ENCODE measurements around the gene ANK3.

Gene ANK3

DNA sequence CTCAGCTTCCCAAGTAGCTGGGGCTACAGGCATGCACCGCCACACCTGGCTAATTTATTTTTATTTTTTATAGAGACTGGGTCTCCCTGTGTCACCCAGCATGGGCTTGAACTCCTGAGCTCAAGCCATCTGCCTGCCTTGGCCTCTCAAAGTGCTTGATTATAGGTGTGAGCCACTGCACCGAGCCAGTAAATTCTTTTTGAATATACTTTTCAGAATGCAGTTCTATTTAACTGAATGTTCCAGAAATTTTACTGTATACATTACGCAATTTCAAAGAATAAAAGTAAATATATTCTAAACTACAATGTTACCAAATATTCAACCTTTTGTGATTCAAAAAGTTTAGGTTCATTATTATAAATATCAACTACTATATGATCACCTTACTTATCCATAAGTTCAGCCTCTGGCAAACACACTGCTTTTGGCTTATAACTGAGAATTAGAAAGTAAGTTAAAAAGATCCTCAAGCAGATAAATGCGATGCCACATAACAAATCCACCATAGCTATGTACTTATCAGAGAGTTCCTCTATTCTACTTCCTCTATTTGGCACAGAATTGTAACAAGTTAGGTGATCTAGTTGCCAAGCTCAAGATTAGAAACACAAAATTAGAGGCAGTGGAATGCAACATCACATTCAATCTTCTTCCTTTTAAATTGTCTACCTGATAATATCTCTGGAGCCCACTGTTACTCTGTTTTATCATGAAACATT is 118.2 kb downstream of the ANK3 start:
- DNase-seq = no peak

DNA sequence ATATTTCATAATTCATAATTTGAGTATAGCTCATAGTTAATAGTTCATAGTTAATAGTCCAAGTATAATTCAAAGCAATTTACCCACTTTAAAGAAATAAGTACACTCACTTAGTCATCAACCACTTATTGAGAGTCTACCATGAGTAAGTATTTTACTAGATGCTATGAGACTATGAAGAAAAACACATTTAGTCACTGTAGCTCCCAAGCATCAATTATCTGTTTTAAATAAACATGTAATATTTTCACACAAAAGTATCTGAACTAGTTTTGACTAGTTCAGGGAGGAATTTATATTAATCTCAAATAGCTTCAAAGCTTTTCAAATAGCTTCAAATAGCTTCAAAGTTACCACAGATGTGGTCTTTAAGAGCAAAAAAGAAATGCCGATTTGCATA is 119.2 kb downstream of the ANK3 start:
- no peak for DNase-seq

DNA sequence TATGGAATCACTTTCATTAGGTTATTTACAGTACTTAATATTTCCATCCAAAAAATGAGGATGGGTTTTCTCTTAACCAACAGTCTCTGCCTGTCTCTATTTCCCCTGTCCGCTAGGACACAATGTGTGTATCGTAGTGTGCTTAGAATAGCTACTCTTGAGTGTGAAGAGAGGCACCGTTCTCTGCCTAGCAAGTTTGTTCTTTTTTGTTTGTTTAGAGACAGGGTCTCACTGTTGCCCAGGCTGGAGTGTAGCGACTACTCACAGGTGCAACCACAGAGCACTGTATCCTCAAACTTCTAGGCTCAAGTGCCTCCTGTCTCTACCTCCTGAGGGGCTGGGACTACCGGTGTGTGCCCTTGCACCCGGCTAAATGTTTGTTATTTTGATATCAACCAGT is 121.9 kb downstream of the ANK3 start:
- DNase-seq = peak; percentile 6

DNA sequence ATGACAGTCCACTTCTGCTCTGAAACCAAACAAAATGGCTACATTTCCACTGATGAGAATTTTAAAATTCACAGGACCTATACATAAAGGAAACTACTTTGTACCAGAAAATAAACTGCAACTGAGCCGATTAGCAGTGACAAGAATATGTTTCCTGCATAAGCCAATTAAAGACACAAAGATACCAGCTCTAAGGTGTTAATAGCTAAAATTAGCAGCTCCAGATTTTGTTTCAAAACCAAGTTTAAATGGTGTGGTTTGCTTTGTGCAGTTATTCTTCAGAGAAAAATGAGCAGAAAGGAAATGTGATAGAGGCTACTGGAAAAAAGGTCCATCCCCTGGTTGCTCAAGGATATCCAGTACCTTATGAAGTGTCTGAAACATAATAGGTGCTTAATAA is 123.2 kb downstream of the ANK3 start:
- no peak for DNase-seq

DNA sequence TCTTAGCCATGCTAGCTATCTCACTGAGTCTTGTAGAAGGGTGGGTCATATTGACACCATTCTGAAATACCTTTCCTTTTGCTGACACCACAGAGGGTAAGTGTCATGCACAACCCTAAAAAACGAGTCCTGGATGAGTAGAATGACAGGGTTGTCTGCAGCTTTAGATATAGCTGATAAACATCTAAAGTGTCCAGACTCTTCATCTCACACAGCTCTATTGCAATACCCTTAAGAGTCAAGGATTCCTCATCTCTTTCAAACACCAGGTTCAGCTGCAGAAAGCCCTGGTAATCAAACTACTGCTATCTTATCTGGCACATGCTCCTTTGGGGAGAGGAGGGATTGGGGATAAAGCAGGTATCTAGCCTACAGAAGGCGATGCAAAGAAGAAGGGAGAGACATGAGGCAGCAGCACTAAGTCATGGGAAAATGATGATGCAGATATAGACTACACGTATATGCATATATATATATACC is 127.0 kb downstream of the ANK3 start:
- DNase-seq = no peak

DNA sequence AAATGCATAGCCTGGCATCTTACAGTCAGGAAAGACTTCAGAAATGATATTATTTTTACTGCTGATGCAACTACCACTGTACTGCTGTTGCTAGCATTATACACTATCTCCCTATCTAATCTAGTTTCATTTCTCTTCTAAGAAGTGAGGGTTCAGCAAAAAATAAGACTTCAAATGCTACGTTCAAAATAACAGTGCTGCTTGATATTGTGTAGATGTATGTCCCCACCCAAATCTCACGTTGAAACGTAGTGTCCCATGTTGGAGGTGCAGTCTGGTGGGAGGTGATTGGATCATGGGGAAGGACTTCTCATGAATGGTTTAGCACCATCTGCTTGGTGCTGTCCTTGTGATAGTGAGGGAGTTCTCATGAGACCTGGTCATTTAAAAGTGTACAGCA is 129.4 kb downstream of the ANK3 start:
- no peak for DNase-seq

DNA sequence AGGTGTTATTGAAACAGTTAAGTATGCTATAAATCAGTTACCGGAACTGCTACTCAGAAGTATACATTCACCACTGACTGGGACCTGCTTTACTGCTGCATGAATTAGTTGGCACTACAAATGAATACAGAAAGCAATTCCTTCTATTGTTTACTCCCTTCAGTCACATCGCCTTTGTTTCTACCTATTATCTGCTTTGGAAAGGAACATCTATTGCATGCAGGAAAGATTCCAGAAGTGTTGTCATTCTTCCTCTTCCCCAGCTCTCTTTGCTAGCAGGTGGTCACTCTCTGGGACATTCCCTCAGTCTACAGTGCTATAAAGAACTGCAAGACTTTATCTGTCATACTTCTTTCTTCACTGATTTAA is 131.3 kb downstream of the ANK3 start:
- DNase-seq = no peak

DNA sequence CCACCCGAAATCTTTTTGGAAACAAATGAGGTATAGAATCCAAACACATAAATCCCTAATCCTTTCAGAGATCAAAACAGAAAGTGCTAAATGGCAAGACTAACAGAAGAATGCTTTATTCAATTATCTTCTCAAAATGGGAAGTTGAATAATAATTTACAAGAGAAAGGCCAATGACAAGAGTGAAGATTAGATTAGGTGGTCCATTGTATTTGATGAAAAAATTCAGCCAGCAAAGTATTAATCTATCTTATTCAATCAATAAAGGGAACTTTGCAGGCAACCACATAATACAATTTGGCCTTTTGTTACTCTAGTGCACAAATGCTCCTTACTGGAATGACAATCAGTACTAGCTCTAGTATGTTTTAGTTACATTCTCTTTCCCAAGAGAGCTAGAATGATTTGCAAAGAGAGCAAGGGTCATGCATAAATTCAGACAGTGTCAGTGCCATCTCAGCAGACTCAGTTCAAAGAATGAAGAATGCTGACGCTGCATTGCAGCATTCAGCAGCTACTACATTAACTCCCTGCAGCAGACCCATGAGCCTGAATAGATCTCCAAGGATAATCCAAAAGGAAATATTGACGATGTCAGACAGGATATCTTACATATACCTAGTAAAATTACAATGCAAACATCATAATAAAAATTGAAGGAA is 131.8 kb downstream of the ANK3 start:
- DNase-seq = no peak

DNA sequence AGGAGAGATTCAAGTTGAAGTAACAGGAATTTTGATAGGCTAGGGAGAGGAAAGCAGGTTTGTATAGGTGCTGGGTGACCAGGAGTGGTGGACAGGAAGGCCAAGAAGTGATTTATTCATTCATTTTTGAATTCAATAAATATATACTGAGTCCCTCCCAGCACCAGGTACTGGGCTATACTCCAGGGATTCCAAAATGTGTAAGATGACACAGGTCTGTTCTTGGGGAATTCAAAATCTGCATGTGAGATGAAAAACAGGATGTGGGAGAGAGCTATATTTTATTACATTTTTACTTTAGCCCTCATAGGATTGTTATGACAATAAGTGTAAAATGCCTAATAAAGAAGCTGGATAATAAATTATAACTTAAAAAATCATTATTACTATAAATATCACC is 134.9 kb downstream of the ANK3 start:
- DNase-seq = no peak

DNA sequence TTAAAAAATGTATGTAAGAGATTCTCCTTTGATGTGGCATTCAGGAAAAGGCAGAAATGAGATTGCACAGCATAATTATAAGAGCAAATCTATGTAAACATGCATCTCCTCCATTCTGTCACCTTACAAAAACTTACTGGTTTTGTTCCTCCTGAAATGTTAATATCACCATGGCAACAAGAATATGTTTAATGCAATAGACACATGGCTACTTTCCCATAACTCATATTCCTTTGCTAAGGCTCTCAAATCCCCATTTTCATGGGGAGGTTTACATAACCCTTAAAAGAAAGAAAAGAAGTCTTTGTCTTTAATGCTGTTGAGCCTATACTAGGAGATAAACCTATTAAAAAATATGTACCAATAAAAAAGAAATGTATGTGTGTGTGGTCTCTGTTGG is 136.2 kb downstream of the ANK3 start:
- DNase-seq = no peak

DNA sequence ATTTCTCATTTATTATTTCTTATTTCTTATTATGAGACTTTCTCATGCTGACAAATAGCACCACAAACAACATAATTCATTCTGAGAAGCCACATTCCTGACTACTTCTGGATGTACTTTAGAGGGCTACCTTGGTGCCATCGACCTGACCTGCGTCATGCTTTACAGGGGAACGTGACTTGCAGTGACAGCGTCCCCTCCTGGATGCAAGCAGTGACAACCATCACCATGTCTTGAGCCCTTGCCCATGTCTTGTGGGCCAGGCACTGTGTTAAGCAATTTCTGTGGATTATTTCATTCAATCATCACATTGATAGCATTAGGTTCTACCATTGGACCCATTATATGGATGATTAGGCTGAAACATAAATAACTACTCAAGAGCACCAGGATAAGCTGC is 137.0 kb downstream of the ANK3 start:
- DNase-seq = no peak

DNA sequence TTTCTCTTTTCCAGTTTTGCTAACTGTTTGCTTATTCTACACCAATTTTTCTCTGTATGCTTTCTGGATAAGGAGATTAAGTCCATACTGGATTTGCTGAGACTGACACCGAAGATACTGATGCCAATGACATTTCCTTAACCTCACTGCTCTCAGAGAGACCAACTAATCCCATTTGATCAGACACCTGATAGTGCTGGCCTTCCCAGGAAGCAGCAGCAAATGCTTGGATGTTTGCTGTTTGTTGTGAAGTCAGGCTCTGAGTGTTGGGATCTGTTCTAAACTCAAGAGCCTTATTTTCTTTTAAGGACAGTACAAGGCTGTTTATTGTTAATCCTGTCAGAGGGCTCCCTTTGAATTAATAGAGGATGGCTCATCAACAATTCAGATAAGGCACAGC is 143.3 kb downstream of the ANK3 start:
- no peak for DNase-seq

DNA sequence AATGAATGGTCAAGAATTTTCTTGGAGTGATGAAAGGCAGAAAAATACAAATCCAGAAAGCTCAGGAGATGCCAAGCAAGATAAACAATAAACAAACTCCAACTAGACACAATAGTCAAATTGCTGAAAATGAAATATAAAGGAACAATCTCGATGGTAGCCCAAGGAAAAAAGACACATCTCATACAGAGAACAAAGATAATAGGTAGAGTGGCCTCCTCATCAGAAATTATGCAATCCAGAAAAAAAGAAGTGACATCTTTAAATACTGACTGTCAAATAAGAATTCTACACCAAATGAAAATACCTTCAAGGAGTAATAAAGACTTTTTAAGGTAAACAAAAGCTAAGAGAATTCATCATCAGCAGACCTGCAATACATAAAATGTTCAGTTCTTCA is 150.4 kb downstream of the ANK3 start:
- no peak for DNase-seq

DNA sequence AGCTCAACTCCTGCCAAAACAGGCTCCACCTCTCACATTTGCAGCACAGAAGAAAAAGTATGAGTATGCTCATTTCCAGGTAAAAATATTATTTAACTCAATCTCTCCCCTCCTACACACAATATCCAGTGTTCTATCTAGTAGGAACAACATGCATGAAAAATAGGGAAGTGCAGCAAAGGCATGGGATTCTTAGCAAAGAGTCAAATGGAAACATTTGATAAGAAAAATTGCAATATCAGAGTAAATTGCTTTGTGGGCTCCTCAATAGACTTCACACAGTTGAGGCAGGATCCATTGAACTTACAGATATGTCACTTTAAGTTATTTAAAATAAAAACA is 150.9 kb downstream of the ANK3 start:
- no peak for DNase-seq

DNA sequence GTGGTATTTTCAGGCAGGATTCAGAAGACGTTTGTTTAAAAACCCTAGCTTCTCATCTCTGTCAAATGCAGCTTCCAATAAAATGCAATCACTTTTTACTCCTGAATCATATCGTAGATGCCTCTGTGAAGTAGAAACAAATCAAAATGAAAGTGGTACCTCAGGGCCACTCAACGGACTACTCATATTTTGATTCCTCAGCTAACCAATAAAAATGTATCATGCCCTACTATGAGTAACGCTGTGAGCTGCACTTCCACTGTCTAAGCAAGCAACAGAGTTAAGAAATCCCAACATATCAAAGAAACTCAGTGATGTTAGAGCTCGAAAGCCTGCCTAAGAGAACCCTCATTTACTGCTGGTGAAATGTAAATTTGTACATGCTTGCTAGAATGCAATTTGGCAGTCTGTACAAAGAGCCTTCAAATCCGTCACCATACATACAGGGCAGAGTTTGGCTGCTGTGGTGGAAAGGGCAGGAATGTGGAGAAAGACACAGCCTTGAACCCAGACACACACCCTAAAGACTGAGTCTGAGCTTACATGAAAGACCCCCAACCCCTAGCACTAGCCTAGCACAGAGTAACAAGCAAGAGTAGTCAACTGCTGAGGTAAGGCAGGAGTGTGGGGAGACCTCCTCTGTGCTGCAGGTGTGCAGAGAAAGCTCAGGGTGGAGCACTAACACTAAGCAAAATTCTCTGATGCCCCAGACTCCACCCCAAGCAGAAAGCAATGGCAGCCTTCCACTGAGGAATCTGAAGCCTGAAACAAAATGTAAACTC is 151.5 kb downstream of the ANK3 start:
- DNase-seq = peak; percentile 2

DNA sequence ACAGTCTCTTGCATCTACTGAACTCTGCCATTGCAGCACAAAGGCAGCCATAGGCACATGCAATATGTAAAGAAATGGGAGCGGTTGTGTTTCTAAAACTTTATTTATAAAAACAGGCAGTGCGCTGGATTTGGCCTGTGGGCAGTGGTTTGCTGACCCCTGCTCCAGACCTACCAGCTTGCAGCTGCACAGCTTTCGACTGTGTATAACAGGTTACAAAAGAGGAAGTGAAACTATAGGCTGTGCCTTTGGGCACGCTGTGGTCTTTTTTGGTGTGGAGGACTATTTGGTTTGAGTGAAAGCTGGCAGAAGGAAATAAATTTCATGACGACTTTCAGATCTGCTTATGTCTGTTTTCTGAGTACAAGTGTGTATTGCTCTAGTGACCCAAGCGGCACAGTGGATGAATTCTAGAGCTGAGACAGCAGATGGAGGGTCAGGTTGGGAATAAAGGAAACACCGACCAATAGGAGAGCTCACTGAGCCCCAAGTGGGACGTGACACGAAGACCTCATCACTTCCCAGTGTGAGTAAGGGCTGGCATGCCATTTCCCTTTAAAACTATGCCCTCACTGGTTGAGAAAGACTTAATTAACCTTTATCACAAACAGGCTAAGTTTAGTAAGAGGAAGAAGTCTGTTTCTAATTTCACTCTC is 152.7 kb downstream of the ANK3 start:
- DNase-seq = no peak

DNA sequence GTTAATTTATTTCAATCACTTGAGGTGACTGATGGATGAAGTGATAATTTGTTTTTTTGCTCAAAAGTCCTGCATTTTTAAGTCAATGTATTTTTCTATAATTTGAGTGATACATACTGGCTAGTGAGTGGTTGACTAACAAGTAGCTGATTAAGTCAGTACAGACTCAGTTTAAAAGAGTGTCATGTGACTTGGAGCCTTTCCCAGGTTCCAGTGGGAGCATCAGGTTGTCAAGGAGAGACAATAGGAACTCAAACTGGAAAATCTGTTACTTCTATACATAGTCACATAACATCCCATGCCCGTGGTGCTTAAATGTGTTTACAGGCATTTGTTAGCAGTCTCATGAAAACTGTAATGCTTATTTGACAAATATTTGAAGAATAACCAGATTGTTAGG is 154.7 kb downstream of the ANK3 start:
- DNase-seq = peak; percentile 33

DNA sequence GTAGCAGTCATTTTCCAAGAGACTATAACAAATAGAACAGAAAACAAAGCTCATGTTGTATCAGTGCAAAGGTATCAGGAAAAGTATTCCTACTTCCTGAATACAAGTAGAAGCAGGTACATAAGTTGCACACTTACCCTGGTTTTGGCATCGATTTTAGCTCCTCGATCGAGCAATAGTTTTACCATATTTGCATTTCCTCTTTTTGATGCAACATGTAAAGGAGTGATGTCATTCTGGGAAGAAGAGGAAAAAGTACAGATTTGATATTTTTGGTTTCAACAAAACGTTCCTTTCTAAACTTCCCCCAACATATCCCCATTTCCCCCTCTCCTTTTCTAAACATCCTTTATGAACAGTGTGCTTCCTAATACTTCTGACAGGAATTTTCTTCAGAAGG is 155.1 kb downstream of the ANK3 start:
- DNase-seq = no peak

DNA sequence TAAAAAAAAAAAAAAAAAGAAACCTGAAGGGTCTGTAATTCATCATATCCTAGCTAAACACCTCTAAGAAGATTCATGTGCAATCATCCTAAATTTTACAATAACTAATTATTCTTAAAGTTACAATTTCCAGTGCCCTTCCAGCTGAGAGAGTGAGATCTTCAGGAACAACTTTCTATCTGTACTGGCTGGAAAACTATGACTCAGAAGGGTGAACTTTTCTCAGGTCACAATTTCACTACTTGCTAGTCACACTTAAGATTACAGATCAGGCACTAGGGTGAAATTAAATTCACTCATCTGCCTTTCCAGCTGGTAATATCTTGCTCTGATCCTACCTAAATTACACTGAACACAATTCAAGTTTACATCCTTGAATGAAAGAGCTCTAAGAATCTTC is 158.8 kb downstream of the ANK3 start:
- no peak for DNase-seq

DNA sequence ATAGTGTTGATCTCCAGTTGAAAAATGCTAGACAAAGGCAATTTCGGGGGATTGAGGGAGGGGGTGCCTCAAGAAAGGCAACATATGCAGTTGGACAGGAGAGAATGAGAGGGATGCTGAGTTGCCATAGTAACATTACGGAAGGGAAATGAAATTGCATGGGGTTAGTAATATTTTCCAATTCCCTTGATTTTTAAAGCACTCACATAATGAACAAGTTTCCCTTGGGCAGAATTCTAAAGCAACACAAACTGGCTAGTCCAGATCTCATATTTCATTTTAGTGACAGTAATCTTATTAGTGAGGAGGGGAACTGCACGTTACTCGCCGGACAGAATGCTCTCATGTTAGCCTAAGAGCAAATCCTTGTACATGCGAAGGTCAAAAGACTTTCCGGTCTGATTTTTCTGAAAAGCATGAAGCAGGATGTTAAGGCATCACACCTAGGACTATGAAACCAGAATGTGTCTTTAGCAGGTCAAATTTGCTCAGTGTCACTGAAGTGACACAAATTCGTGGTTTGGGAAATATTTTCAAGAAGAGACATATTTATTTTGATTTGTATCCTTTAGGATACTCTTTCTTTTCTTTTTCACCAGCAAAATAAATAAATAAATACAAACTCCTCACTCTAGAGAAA is 165.5 kb downstream of the ANK3 start:
- DNase-seq = no peak

DNA sequence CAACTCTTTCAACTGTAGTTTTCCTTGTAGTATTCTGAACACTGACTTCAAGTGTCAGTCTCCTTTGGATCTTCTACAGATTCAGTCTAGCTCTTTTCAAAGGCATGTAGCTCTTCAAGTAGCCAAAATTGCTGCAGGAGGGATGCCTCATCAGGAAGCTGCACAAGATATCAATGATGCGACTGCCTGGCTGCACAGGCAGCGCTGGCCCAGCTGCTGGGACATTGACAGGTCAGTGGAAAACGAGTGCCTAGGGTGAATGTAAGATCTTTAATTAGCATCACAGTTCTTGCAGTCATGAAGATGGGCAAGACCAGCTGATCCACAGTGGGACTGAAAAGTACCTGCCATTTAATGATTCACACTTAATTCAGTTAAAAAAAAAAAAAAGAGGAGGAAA is 167.6 kb downstream of the ANK3 start:
- DNase-seq = no peak

DNA sequence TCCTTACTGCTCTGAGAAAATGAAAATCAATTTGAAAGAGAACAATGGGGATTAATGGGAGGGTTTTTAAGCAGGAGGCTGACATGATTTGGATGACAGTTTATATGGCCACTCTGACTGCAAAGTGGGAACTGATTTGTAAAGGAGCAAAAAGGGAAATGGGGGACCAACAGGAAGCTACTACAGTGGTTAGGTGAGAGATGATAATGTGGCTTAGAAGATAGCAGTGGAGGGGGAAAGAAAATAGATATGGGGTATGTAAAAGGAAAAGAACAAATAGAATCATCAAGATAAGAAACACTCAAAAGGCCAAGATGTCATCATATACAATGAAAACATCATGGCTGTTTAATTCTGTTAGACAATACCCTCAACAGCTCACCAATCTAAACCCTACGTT is 177.5 kb downstream of the ANK3 start:
- no peak for DNase-seq

DNA sequence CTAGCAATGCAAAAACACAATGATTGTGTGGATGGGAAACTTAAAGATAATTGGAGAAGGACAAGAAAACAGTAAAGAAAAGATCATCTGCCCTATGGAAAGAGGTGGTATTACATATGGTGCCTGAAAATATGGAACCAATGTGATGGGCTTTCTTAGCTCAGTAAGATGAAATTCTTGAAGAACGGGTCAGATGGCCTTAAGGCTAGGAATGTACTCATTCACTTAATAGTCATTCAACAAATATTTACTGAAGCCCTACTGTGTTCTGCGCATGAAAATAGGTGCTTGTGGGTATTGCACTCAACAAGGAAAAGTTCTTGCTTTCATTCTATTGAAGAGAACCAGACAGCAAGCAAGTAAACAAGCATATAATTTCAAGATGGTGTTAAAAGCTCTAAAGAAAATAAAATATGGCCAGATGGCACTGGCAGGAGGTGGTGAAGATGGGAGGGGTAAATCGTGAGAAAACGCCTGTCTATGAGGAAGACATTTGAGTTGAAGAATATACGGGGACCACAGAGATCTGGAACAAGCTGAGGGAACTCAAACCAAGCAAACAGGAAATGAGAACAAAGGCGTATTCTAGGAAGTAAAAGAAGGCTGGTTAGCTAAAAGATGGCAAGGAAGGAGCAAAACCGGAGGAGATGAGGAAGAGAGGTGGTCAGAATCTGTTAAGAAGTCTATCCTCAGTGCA is 179.7 kb downstream of the ANK3 start:
- DNase-seq = no peak

All from NCI-H345 (cell line).